PFSK-1 (cell line): ENCODE measurements around the gene RERE.

Source experiments
- FOXP2 ChIP-seq: optimal IDR thresholded peaks from 2 replicates; pipeline ENCODE3; 2011; ENCODE audit warnings: borderline replicate concordance, control low read depth, inconsistent platforms; ENCODE audit not compliant: insufficient read depth; ENCODE audit errors: extremely low read length, extremely low read depth
- POLR2AphosphoS5 ChIP-seq: IDR thresholded peaks from 2 replicates; pipeline ENCODE4 v1.6.1; 2012; ENCODE audit warnings: low read depth, mild to moderate bottlenecking, control low read depth, low read length, moderate library complexity
- SIN3A ChIP-seq: IDR thresholded peaks from 2 replicates; pipeline ENCODE4 v1.6.1; 2012; ENCODE audit warnings: mild to moderate bottlenecking, low read length, moderate library complexity, borderline replicate concordance; ENCODE audit not compliant: insufficient read depth
- TAF1 ChIP-seq: IDR thresholded peaks from 2 replicates; pipeline ENCODE4 v1.6.1; 2012; ENCODE audit warnings: low read length, control low read depth, borderline replicate concordance; ENCODE audit not compliant: insufficient read depth
- TF ChIP-seq, protein P1 (sequence below), 2 experiments: IDR thresholded peaks; 2 replicates each; pipeline versions ENCODE4 v1.6.1 to v1.8.0; 2011 to 2012; ENCODE audit warnings: low read depth in 2 of 2, low read length in 2 of 2, control low read depth in 1 of 2, inconsistent platforms in 1 of 2, mild to moderate bottlenecking in 1 of 2, moderate library complexity in 1 of 2; ENCODE audit not compliant: insufficient read depth in 1 of 2

RERE gene

GRCh38 chr1:8326265-8326664, 491.2 kb downstream of the RERE start:
- no peak for TF ChIP-seq POLR2AphosphoS5
- no peak for TF ChIP-seq TAF1
- no peak for TF ChIP-seq FOXP2

GRCh38 chr1:8325771-8326170, 491.7 kb downstream of the RERE start:
- TF ChIP-seq, protein P1, sequence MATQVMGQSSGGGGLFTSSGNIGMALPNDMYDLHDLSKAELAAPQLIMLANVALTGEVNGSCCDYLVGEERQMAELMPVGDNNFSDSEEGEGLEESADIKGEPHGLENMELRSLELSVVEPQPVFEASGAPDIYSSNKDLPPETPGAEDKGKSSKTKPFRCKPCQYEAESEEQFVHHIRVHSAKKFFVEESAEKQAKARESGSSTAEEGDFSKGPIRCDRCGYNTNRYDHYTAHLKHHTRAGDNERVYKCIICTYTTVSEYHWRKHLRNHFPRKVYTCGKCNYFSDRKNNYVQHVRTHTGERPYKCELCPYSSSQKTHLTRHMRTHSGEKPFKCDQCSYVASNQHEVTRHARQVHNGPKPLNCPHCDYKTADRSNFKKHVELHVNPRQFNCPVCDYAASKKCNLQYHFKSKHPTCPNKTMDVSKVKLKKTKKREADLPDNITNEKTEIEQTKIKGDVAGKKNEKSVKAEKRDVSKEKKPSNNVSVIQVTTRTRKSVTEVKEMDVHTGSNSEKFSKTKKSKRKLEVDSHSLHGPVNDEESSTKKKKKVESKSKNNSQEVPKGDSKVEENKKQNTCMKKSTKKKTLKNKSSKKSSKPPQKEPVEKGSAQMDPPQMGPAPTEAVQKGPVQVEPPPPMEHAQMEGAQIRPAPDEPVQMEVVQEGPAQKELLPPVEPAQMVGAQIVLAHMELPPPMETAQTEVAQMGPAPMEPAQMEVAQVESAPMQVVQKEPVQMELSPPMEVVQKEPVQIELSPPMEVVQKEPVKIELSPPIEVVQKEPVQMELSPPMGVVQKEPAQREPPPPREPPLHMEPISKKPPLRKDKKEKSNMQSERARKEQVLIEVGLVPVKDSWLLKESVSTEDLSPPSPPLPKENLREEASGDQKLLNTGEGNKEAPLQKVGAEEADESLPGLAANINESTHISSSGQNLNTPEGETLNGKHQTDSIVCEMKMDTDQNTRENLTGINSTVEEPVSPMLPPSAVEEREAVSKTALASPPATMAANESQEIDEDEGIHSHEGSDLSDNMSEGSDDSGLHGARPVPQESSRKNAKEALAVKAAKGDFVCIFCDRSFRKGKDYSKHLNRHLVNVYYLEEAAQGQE (IDR thresholded peaks at IDR 0.05; ENCODE audit: insufficient read depth in 1 of 2, low read depth in 2 of 2, low read length in 2 of 2) = no peak
- TF ChIP-seq FOXP2 (no peak), SIN3A (no peak), TAF1 (no peak), POLR2AphosphoS5 (no peak)

DNA sequence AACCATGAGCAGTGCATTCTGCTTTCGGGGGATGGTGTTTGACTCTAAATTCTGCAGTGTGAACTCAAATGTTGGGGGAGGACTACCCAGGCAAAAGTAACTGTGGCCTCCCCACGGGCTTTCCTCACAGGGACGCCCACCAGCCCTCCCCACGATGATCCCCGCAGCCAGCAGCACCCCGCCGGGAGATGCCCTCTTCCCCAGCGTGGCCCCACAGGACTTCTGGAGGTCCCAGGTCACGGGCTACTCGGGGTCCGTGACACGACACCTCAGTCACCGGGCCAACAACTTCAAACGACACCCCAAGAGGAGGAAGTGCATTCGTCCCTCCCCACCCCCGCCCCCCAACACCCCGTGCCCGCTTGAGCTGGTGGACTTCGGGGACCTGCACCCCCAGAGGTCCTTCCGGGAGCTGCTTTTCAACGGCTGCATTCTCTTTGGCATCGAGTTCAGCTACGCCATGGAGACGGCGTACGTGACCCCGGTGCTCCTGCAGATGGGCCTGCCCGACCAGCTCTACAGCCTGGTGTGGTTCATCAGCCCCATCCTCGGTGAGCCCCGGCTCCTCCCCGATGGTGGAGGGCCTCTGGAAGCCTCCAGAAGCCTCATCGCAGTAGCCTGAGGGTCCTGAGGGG, 493.1 kb downstream of the RERE start:
- TF ChIP-seq FOXP2 = no peak
- no peak for TF ChIP-seq POLR2AphosphoS5
- TF ChIP-seq SIN3A = no peak
- TF ChIP-seq, protein P1 (IDR thresholded peaks at IDR 0.05; ENCODE audit: insufficient read depth in 1 of 2, low read depth in 2 of 2, low read length in 2 of 2) = no peak
- TF ChIP-seq TAF1 = no peak

DNA sequence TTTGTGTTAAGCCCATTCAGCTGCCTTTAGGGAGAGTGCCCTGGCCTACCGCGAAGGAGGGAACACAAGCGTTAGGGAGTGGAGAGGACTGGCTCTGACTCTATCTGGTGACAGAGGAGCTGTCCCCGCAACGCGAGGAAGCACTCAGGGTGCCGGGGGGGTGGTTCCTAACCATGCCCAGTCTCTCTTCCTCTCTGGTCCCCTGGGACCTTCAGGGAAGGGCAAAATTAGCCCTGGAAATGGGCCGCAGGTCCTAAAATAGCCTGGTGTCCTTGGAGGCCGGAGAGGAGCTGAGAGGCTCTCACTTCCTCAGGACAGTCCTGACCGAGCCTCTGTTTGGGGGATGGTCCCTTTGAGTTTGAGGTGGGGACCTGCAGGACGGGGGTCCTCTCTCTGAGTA, 493.7 kb downstream of the RERE start:
- TF ChIP-seq FOXP2 = no peak
- TF ChIP-seq POLR2AphosphoS5 = no peak
- no peak for TF ChIP-seq SIN3A
- TF ChIP-seq TAF1 = no peak
- TF ChIP-seq, protein P1 (IDR thresholded peaks at IDR 0.05; ENCODE audit: insufficient read depth in 1 of 2, low read depth in 2 of 2, low read length in 2 of 2) = no peak

GRCh38 chr1:8321612-8322011, 495.8 kb downstream of the RERE start:
- TF ChIP-seq FOXP2 (no peak), POLR2AphosphoS5 (no peak), TAF1 (no peak)
- TF ChIP-seq, protein P1 (IDR thresholded peaks at IDR 0.05; ENCODE audit: insufficient read depth in 1 of 2, low read depth in 2 of 2, low read length in 2 of 2) = no peak
